Body of pancreas (tissue), 4 donors: ENCODE data around the gene SGCE.

Experiments used
- CTCF ChIP-seq, 7 experiments: fragments of 450-650 bp in 4 of 7; fragments of 200-600 bp in 3 of 7; sonication (generic) in 3 of 7; IDR thresholded peaks; one replicate each; pipeline ENCODE4 v1.5.1; 2016 to 2019; ENCODE audit warnings: antibody characterized with exemption in 7 of 7
- POLR2A ChIP-seq, 3 donors: fragments of 450-650 bp; IDR thresholded peaks; one replicate each; pipeline ENCODE4 v1.6.1; 2016; ENCODE audit warnings: antibody characterized with exemption in 3 of 3, mild to moderate bottlenecking in 2 of 3

- TF ChIP-seq CTCF (IDR thresholded peaks at IDR 0.05) (no peak), POLR2A (IDR thresholded peaks at IDR 0.05) (no peak)
These were observed 23.4 kb upstream of the SGCE start for GRCh38 chr7:94679358-94679757.
